GM19372 (cell line): ENCODE data around the gene MEOX1.
"Not testable (repeated sequence)": the region's sequence is repeated elsewhere in the genome, so short reads cannot be mapped to it uniquely, and the experiment has no call there.

ENCODE experiments used
- ATAC-seq: cut with Tn5 transposase; IDR thresholded peaks from one replicate; pipeline ENCODE4 v1.9.1; 2021; ENCODE audit warnings: mild to moderate bottlenecking, low read depth, moderate library complexity; ENCODE audit not compliant: unreplicated experiment

Gene MEOX1

DNA sequence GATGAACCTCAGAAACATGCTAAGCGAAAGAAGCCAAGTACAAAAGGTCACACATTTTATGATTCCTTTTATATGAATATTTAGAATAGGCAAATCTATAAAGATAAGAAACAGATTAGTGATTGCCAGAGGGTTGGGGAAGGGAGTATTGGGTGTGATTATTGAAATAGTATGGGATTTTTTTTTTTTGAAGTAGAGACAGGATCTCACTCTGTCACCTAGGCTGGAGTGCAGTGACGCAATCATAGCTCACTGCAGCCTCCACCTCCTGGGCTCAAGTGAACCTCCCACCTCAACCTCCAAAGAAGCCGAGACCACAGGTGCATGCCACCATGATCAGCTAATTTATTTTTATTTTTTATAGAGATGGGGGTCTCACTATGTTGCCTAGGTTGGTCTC is 35.7 kb downstream of the MEOX1 start:
- no peak for ATAC-seq

- ATAC-seq: no peak
Measured at GRCh38 chr17:43625606-43626005, 36.1 kb downstream of the MEOX1 start.

DNA sequence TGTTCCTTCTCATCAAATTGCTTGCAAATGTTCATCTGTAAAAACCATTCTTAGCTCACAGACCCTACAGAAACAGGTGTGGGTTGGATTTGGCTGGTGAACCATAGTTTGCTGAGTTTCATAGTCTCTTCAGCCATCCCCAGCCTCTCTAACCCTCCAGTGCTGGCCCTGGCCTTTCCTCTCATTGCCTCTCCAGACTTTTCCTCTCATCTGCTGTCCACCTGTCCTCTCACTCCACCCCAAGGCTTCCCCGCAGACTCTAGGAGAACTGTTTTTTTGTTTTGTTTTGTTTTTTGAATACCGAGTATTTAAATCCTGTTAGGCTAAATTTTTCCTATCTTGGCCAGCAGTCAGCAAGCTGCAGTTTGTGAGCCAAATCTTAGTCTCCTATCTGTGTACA is 41.1 kb downstream of the MEOX1 start:
- ATAC-seq: no peak

DNA sequence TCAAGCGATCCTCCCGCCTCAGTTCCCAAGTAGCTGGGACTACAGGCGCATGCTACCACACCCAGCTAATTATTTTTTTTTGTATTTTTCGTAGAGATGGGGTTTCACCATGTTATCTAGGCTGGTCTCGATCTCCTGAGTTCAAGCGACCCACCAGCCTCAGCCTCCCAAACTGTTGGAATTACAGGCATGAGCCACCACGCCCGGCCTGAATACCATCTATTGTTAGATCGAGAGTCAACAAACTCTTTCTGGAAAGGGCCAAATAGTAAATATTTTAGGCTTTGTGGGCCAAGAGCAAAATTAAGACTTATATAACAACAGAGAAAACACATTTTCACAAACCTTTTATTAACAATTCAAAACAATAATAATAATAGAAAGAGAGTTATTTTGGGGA is 41.6 kb downstream of the MEOX1 start:
- ATAC-seq: no peak

DNA sequence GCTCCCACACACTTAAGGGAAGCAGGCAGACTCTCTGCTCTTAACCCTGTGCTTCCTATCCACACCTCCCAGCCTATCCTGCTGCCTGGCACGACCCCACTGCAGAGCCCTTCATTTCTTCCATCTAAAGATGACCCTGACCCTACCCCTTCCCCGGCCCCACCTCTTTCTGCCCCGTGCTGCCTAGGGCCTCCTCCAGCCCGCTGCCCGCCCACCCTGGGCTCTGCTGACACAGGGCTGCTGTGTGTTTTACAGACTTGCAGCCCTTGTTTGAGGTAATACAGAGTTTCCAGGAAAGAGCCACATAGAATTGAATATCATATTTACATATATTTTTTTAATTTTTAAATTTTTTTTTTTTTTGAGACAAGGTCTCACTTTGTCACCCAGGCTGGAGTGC is 42.0 kb downstream of the MEOX1 start:
- no peak for ATAC-seq

DNA sequence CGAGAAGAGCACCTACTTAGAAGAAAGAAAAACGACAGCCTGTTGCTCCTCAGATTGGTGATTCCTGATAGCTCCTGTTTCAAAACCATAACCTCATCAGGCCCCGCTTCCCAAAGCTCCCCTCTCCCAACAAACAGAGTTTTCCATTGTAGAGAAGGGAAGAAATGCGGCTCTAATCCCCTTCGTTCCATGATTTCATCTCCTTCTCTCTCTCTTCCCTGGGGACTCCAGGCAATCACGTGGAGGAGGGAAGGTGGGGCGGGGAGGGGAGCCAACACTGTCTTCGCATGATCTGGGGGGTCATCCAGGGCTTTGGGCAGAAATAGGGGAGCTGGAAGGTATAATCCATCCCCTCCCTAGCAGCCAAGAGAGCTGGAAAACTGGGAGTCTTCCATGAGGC is 43.4 kb downstream of the MEOX1 start:
- no peak for ATAC-seq

DNA sequence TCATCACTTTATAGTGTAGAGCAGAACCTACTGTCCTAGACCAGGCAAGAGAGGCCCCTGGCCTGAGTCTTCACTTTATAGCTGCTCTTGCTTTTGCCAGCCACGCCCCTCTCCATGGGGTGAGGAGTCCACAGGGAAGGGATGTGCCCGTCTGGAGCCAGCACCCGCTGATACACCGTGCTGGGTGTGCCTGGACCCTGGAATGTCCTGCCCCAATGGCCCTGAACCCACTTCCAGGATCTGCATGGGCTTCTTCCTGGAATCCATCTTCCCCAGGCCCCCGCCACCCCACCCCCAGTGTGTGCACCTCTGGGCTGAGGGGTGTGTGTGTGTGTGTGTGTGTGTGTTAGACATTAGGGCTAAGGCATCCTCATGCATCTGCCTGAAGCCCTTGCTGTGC is 44.9 kb downstream of the MEOX1 start:
- no peak for ATAC-seq

- ATAC-seq: no peak
Measured at GRCh38 chr17:43616421-43616820, 45.3 kb downstream of the MEOX1 start.

GRCh38 chr17:43616029-43616351 is 45.7 kb downstream of the MEOX1 start:
- ATAC-seq: no peak

- no peak for ATAC-seq
Measured at GRCh38 chr17:43615330-43616028, 46.2 kb downstream of the MEOX1 start.

- ATAC-seq: no peak
Measured at GRCh38 chr17:43614561-43614960, 47.2 kb downstream of the MEOX1 start.

DNA sequence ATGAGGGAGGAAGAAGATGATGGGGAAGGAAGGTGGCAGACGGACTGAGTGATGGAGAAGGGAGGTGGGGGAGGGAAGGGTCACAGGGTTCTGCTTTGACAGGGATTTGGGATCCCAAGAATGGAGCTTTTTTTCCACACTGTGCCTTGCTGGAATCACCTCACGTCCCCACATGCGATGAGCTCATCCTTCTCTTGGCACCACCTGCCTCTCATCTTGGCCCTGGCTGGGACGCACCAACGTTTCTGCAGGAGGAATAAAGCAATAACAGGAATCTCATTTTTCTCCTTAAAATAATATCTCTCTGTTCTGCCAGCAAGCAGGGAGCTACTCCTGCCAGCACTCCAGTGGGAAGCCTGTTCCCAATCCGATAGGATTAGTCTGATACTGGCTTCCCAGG is 47.8 kb downstream of the MEOX1 start:
- ATAC-seq: no peak

GRCh38 chr17:43612515-43612914 is 49.2 kb downstream of the MEOX1 start:
- ATAC-seq: no peak

- ATAC-seq: no peak
Measured at GRCh38 chr17:43611230-43611969, 50.3 kb downstream of the MEOX1 start.

DNA sequence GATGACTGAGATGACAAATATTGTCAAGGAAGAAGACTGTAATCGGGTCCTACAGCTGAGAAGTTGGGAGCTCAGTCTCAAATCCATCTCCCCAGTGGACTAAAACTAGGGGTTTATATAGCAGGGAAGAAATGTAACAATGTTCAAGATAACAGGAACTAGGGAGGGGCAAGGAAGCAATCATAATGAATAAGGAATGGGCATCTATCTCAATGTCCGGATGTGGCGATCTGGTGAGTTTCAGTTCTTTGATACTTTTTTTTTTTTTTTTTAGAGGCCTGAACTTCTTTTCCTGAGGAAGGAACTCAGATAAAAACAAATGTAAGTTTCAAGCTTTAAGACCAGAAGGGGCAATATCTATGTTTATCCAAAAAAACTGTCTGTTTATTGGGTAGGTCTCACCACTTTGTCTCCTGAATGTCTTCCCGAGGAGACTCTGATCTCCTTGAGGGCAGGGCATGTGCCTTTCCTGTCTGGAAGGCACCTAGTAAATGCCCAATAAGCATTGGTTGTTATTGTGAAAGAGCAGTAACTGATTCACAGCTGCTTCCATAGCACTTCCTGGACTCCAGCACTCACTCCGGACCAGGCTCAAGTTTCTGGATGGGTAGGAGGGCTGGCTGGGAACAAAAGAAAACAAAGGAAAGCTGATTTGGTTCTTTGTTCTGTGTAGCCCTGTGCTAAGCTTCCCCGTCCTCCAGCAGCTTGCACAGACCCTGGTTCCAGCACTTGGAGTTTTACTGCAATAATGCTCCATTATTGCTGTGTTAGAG is 51.9 kb downstream of the MEOX1 start:
- ATAC-seq: no peak

- ATAC-seq: no peak
Measured at GRCh38 chr17:43608313-43608712, 53.4 kb downstream of the MEOX1 start.

GRCh38 chr17:43604549-43604948 is 57.2 kb downstream of the MEOX1 start:
- ATAC-seq: no peak

- no peak for ATAC-seq
Measured at GRCh38 chr17:43603321-43603720, 58.4 kb downstream of the MEOX1 start.

DNA sequence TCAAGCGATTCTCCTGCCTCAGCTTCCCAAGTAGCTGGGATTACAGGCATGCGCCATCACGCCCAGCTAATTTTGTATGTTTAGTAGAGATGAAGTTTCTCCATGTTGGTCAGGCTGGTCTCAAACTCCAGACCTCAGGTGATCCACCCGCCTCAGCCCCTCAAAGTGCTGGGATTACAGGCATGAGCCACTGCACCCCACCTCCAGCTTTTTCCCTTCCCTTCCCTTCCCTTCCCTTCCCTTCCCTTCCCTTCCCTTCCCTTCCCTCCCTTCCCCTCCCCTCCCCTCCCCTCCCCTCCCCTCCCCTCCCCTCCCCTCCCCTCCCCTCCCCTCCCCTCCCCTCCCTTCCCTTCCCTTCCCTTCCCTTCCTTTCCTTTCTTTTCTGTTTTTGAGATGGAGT is 59.2 kb downstream of the MEOX1 start:
- not testable (repeated sequence) for ATAC-seq

GRCh38 chr17:43601280-43602039 is 60.3 kb downstream of the MEOX1 start:
- no peak for ATAC-seq

GRCh38 chr17:43599835-43600234 is 61.9 kb downstream of the MEOX1 start:
- ATAC-seq: no peak
